Limb (tissue), 2 donors: ENCODE results near the gene PRKCE.
"Not testable (repeated sequence)": the region's sequence is repeated elsewhere in the genome, so short reads cannot be mapped to it uniquely, and the experiment has no call there.

Experiments used
- DNase-seq, 2 donors: peaks; one replicate each; pipeline ENCODE4 v3.0.0-alpha.2; 2016; ENCODE audit errors: extremely low spot score in 2 of 2

PRKCE gene

DNA sequence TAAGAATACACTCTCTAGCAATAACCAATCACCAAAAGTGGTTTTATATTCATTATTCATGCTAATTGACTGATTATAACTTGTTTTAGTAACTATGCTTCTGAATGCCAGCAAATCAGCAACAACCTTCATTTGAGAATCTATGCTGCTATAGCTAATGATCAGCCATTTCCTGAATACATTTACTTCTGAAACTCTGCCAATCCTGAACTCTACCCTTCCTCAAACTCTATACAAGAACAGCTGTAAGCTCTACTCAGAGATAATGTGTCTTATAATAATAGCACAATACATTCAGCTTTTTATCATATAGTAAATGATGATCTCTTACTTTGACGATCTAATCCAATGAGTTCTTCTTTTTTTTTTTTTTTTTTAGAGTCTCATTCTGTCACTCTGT lies 560.0 kb downstream of the PRKCE start:
- DNase-seq, result no peak

GRCh38 chr2:46213906-46214305 lies 562.4 kb downstream of the PRKCE start:
- no peak for DNase-seq

- DNase-seq, result no peak
Observed at GRCh38 chr2:46216213-46216612, 564.7 kb downstream of the PRKCE start.

GRCh38 chr2:46223514-46223913 lies 572.0 kb downstream of the PRKCE start:
- not testable (repeated sequence) for DNase-seq

DNA sequence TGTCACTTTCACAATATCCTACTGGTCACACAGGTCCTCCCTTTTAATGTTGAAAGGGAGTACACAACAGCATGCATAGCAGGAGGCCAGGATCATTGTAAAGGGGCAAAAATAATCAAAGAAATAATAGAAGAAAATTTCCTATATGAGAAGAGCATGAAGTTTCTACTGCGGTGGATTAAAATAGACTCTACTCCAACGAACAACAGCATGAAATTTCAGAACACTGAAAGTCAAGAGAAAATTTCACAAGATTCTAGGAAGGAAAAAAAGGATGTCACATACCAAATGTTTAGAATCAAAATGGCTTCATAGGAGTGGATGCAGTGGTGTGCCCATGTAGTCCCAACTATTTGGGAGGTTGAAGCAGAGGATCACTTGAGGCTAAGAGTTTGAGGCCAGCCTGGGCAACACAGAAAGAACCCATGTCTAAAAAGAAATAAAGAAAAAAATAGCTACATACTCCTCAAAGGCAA lies 573.7 kb downstream of the PRKCE start:
- DNase-seq, result no peak

DNA sequence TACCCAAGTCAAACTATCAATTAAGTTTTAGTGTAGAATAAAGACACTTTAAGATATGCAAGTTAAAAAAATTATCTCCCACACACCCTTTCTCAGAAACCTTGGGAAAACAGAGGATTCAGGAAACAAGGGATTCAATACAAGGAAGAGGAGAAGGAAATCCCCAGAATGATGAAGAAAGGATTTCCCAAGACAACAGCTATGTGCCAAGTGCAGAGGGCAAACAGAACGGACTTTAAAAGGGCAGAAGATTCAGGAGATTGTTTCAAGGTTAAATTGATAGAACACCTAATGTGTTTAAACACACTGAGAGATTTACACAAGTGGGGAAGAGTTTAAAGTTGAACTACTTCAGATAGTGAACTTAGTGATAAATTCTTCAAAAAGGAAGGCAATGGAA lies 574.3 kb downstream of the PRKCE start:
- no peak for DNase-seq

DNA sequence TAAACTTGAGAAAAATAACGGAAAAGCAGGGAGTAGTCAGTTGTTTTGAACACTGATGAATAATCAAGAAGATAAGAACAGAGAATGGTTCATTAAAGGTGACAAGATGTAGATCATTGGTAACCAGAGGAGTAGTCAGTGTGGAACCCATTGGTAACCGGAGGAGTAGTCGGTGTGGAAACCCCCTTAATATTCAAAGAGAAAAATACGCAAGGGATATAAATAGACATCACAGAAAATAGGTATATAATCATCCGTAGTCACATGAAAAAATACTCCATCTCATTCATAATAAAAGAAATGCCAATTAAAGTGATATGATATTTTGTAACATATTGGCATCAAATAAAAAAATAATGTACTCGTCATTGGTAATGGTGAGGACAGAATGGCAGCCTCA lies 575.1 kb downstream of the PRKCE start:
- DNase-seq, result no peak

DNA sequence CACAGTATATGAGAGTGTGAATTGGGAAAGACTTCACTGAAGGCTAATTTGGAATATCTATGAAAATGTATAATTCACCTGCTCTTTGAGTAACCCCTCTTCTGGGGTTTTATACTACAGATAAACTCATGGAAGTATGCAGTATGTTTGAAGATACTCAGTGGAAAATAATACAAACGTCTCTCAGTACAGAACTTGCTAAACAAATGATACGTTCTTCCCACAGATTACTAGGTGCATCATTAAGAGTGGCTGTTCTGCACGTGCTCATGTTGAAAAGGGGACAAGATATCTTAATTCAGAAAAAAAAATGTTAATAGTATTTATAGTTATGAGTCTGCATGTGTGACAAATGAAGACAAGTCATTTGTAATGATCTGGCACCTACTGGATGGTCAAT lies 575.5 kb downstream of the PRKCE start:
- no peak for DNase-seq

DNA sequence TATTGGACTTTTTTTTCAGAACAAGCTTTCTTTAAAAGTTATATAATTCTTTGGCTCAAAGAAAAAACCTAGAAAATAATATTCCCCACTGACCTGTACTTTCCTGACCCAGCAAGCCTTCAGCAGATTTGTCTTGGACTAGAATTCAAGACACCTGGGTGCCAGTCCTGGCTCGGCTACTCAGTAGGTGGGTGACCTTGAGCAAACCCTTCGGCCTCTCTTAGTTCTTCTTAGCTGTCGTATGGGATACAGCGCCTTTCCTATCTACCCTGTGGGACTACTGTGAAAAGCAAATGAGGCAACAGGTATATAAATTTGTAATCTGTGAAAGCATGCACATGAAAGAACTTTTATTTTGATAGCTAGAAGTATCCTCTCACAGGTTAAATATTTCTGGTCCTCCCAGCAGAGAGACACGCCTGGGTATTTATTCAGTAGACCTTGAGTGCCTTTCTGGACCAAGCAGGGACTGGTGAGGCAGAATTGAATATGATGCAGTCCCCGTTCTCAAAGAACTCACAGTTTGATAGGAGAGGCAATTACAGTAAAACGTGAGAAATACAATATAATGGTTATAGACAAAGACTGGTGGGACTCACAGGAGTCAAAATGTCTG lies 576.3 kb downstream of the PRKCE start:
- DNase-seq, result no peak

GRCh38 chr2:46229134-46230063 lies 577.9 kb downstream of the PRKCE start:
- no peak for DNase-seq

GRCh38 chr2:46230115-46230571 lies 578.7 kb downstream of the PRKCE start:
- no peak for DNase-seq

DNA sequence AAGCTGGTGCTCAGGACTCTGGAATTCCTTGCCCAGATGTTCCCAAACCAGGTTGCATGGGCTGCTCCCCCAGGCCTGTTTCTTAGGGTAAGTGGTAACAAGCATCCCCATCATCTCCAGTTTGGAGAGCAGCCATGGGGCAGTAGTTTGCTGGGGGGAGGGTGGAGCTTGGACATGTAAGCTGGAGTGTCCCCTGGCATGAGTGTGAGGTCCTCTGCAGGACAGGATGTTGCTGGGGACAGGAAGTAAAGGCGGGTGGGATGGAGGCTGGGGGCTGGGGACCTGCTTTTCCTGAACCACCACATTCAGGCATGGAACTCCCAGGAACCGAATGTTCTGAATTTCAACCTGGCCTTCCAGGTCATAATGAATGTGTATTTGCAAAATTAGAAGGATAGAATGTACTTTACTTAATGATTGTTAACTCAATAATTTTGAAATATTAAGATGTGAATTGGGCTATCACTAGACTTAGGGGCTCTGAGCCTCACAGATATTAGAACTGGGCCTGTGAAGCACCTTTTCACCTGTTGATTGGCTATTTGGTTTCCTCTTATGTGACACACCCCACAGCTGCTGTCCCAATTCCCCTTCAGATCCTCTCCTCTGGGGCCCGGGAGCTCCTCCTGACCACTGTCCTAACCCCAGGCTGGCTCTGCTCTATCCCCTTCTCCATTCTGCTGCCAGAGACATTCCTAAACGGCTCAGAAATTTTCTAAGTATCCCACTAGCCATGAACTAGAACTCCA lies 579.4 kb downstream of the PRKCE start:
- no peak for DNase-seq

GRCh38 chr2:46231721-46232120 lies 580.2 kb downstream of the PRKCE start:
- DNase-seq, result no peak

DNA sequence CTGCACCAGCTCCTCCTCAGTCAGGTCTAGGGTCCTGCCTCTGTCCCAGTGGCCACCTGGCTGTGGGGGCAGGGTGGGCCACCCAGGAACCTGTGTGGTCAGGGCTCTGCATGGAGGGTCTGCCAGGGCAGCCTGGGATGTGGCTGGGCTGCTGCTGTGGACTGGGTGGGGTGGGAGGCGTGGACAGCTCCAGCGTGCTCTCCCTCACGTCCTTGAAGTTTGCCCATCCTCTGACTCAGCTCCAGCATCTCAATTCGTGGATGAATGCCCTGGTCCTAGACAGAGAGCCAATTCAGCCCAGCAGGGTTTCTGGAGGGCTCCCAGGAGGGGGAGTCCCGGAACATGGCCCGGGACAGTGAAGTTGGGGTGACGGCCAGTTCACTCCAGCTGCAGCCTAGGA lies 581.4 kb downstream of the PRKCE start:
- DNase-seq, result no peak

DNA sequence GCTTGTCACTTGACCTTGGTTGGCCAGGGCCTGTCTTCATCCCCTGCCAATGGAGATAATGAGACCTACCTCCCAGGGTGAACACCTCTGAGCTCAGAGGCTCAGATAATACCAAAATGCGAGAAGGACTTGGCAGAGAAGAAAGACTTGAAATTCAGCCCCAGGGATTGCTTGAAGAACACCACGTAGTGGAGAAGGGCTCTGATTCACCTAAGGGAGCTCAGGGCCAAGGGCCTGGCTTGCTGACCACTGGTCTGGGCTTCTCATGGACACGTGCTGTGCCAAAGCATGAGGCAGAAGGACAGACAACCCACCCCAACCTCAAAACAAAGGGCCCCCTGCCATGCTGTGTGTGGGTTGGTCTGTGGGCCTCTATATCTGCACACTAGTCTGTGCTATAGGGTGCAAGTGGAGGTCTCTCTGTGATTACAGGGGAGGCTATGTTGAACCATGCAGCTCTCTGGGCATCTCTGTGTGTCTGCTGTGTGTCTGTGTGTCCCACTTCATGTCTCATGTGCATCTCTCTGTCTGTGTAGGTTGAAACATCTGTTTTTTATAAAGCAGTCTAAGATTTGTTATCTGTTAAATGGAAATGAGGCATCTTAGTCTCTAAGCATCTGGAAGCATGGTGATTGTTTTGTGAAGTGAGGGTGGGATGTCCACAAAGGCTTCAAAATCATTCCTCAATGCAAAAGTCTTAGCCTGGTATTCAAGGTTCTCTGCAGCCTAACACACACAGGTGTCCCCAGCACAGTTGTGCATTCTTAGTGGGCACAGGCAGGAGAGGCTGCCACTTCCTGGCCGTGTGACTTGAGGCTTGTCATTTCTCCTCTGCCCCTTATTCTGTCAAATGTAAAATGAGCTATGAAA lies 584.8 kb downstream of the PRKCE start:
- DNase-seq, result no peak

DNA sequence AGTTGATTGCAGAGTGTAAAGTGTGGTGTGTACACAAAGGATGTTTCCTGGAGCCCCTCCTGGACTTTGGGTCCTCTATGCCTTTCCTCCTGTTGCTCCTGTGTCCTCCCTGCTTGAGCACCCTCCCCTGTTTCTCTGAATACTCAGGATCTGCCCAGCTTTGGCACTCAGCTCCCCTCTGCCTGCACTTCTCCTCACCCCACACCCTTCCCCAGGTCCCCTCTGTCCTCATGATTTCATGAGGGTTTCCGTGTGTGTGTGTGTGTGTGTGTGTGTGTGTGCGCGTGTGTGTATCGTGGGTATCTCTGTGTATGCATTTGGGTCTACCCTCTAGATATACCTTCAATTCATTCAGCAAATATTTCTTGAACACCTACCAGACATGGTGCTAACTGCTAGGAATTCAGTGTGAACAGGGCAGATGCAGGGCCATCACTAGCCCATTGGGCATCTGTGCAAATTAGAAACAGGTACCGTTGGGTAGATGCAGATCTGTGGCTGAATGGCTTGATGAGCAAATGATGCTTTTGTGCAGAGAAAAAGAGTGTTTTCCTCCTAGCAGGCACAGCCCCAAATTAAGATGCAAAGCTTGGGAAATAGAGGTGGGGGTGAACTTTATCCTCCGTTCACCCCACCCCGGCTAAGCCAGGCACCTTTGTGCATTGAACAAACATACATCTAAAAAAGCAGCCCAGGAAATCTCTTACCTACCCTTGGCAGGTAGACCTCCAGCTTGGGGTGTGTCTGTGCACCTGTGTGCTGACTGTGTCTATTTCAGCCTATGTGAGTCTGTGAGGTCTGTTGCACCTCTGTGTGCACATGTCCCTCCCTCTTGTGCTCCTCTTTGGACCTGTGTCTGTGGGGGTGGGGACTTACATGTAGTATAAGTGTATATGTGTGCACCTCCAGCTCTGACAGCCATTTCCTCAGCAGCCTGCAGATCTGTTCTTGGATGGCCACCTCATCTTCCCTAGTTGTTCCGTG lies 585.7 kb downstream of the PRKCE start:
- DNase-seq, result no peak
